GM19455 (cell line): ENCODE results near the gene PSMA6.

Source experiments
- ATAC-seq: cut with Tn5 transposase; IDR thresholded peaks from one replicate; pipeline ENCODE4 v1.9.1; 2021; ENCODE audit not compliant: unreplicated experiment

The PSMA6 gene

GRCh38 chr14:35365130-35366055 is 73.2 kb downstream of the PSMA6 start:
- no peak for ATAC-seq

- no peak for ATAC-seq
Measured at GRCh38 chr14:35366056-35366451, 73.9 kb downstream of the PSMA6 start.

- ATAC-seq = no peak
Measured at GRCh38 chr14:35366521-35366976, 74.4 kb downstream of the PSMA6 start.

GRCh38 chr14:35367056-35367372 is 74.8 kb downstream of the PSMA6 start:
- no peak for ATAC-seq
